ENCODE measurements around the gene SERPINE3.

SERPINE3 gene

GRCh38 chr13:51318876-51319275 lies 20.6 kb upstream of the SERPINE3 start:
- TF ChIP-seq, protein P1, sequence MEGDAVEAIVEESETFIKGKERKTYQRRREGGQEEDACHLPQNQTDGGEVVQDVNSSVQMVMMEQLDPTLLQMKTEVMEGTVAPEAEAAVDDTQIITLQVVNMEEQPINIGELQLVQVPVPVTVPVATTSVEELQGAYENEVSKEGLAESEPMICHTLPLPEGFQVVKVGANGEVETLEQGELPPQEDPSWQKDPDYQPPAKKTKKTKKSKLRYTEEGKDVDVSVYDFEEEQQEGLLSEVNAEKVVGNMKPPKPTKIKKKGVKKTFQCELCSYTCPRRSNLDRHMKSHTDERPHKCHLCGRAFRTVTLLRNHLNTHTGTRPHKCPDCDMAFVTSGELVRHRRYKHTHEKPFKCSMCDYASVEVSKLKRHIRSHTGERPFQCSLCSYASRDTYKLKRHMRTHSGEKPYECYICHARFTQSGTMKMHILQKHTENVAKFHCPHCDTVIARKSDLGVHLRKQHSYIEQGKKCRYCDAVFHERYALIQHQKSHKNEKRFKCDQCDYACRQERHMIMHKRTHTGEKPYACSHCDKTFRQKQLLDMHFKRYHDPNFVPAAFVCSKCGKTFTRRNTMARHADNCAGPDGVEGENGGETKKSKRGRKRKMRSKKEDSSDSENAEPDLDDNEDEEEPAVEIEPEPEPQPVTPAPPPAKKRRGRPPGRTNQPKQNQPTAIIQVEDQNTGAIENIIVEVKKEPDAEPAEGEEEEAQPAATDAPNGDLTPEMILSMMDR (conservative IDR thresholded peaks at IDR 0.05; ENCODE audit: low read depth, low read length), result no peak
- no peak for DNase-seq (ENCODE audit: low read depth)
- no peak overlapping the region for H3K4me3 ChIP-seq (ENCODE audit: low read length)

DNA sequence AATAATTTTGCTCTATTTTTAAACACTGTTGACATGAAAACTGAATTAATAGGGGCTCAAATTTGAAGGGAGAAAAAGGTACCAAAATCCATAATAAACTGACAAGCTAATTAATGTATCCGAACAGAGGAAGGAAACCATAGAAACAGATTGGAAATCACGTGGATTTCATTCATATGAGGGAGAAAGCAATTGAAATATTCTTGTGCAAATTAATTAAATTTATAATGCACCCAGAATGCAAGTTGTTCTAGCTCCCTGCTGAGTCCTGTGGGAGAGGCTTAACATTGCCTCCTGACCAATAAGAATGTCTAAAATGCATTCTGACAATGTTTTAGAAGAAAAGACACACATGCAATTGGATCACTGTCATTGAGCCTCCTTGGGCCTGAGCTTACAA lies 17.7 kb upstream of the SERPINE3 start:
- TF ChIP-seq, protein P1 (conservative IDR thresholded peaks at IDR 0.05; ENCODE audit: low read depth, low read length), result no peak
- no peak overlapping the region for H3K4me3 ChIP-seq (ENCODE audit: low read length)
- DNase-seq (ENCODE audit: low read depth), result no peak

DNA sequence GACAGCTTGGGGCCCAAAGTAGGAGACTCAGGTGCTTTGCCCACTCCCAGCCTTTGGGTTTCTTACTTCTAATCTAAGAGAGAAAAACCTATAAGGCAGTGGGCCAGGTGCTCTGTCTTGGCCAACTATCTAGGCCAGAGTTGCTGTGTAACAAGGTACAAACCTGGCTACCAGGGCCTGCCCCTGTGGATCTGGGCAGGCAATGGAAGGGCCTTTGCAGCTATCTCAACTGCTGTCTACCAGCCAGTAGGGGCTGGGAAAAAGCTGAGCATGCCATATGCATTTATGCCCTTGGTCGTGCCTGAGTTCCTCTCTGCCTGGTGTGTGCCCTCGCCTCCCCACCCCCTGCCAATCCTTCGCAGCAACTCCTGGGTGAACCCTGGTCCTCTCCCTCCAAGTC lies 16.7 kb upstream of the SERPINE3 start:
- no peak overlapping the region for H3K4me3 ChIP-seq (ENCODE audit: low read length)
- DNase-seq (ENCODE audit: low read depth), result no peak
- TF ChIP-seq, protein P1 (conservative IDR thresholded peaks at IDR 0.05; ENCODE audit: low read depth, low read length), result no peak

DNA sequence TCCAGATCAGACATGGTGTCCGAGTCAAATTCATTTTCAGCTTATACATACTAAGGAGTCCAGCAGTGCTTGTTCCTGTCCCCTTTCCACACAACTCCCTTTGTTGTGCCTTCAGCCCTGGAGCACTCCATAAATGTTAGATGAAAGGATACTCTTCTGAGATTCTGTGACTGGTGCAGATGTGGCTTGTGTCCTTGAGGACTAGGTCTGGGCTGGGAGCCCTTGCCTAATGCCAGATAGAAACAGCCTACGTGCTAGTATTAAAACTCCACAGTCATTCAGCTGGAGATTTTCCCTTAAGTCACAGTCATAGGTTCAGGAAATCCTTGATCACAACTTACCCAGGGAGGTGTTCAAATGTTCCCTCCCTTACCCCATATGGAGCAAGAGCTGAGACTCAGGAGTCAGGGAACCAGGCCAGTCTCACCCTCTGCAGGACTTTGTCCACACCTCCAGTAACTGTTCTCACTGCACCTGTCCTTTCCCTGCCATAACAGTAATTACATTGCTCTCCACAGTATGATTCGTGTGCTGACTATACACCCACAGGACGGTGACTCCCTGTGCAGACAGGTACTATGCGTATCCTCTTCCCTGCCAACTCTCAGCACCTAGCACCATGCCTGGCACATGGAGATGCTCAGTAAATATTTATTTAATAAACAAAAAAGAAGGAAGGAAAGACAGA lies 15.5 kb upstream of the SERPINE3 start:
- H3K4me3 ChIP-seq (ENCODE audit: low read length), result no peak overlapping the region
- TF ChIP-seq, protein P1 (conservative IDR thresholded peaks at IDR 0.05; ENCODE audit: low read depth, low read length), result no peak
- no peak for DNase-seq (ENCODE audit: low read depth)

DNA sequence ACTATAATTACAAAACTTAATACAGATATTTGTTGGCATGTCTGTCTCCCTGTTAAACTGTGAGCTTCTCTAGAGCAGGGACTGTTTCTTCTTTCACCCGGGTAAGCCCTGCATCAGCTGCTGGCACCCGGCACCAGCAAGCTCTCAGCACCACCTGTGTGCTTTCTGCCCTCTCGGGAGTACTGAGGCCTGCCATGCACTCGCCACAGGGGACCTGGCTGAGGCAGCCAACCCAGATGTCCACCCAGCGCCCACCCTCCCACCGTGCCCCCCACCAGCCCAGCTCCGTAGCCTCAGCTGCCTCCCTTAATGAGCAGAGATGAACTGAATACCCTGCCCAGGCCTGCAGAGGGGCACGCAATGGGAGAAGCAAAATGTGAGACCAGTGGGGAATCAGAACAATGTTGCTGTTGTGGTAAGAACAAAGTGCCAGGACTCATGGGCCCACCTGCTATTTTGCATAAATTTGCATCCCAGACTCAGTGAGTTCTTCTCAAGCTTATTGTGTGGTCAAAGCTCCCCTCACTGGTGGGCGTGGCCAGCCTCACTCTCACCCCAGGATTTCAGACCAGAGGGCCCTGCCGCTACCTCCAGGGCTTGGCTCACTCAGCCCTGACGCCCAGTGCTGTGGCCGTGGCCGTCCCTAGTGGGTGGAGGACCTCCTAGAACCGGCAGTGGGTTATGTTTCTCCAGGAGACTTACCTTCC lies 14.6 kb upstream of the SERPINE3 start:
- TF ChIP-seq, protein P1 (conservative IDR thresholded peaks at IDR 0.05; ENCODE audit: low read depth, low read length), result no peak
- DNase-seq (ENCODE audit: low read depth), result no peak
- H3K4me3 ChIP-seq (ENCODE audit: low read length), result no peak overlapping the region

- DNase-seq (ENCODE audit: low read depth), result no peak
- TF ChIP-seq, protein P1 (conservative IDR thresholded peaks at IDR 0.05; ENCODE audit: low read depth, low read length), result no peak
Measured at GRCh38 chr13:51325837-51326236, 13.7 kb upstream of the SERPINE3 start.

DNA sequence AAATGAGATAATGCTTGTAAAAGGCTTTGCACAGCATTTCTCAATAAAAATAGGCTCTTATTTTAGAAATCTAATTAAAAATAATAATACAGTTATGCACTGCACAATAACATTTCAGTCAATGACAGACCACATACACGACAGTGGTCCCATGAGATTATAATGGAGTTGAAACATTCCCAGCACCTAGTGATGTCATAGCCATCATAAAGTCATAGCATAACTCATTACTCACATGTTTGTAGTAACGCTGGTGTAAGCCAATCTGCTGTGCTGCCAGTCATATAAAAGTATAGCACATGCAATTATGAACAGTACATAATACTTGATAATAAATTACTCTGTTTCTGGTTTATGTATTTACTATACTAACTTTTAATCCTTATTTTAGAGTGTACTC lies 12.7 kb upstream of the SERPINE3 start:
- TF ChIP-seq, protein P1 (conservative IDR thresholded peaks at IDR 0.05; ENCODE audit: low read depth, low read length), result no peak
- DNase-seq (ENCODE audit: low read depth), result no peak
- H3K4me3 ChIP-seq (ENCODE audit: low read length), result no peak overlapping the region

More at GRCh38 chr13:51325837-51326236, 13.7 kb upstream of the SERPINE3 start:
- no peak overlapping the region for H3K4me3 ChIP-seq (ENCODE audit: low read length)
